KG1 (cell line): ENCODE data around the gene TOMM5.

ENCODE experiments used
- DNase-seq: peaks from one replicate; lab custom pipeline; 2025; lab: John Stamatoyannopoulos, UW

Gene TOMM5

GRCh38 chr9:37561682-37562081 lies 30.7 kb downstream of the TOMM5 start:
- DNase-seq, result no peak

- DNase-seq, result no peak
These were observed 32.4 kb downstream of the TOMM5 start for GRCh38 chr9:37559855-37560592.

GRCh38 chr9:37559125-37559524 lies 33.3 kb downstream of the TOMM5 start:
- DNase-seq, result no peak

GRCh38 chr9:37555786-37556185 lies 36.6 kb downstream of the TOMM5 start:
- no peak for DNase-seq

- DNase-seq, result no peak
These were observed 38.1 kb downstream of the TOMM5 start for GRCh38 chr9:37554318-37554717.

GRCh38 chr9:37551888-37552287 lies 40.5 kb downstream of the TOMM5 start:
- DNase-seq, result no peak

GRCh38 chr9:37551468-37551867 lies 40.9 kb downstream of the TOMM5 start:
- DNase-seq, result no peak

GRCh38 chr9:37550781-37551180 lies 41.6 kb downstream of the TOMM5 start:
- no peak for DNase-seq

- DNase-seq, result no peak
These were observed 42.9 kb downstream of the TOMM5 start for GRCh38 chr9:37549527-37549926.

GRCh38 chr9:37547328-37547878 lies 45.0 kb downstream of the TOMM5 start:
- no peak for DNase-seq

GRCh38 chr9:37543468-37543867 lies 48.9 kb downstream of the TOMM5 start:
- no peak for DNase-seq

- DNase-seq, result no peak
These were observed 49.5 kb downstream of the TOMM5 start for GRCh38 chr9:37542895-37543294.

GRCh38 chr9:37542488-37542887 lies 49.9 kb downstream of the TOMM5 start:
- DNase-seq, result no peak

- no peak for DNase-seq
These were observed 50.9 kb downstream of the TOMM5 start for GRCh38 chr9:37541465-37541864.

GRCh38 chr9:37540634-37541033 lies 51.8 kb downstream of the TOMM5 start:
- no peak for DNase-seq

GRCh38 chr9:37539634-37540033 lies 52.8 kb downstream of the TOMM5 start:
- DNase-seq, result no peak
